KMS-11 (cell line): ENCODE data around the gene SNTG2.

ENCODE experiments used
- H2AFZ ChIP-seq: fragments of 200-600 bp; sonication (generic); 2 replicates; pipeline ENCODE4 v1.6.1; 2016; ENCODE audit warnings: antibody characterized with exemption, mixed run types, low read depth
- H3K27ac ChIP-seq: fragments of 200-600 bp; sonication (generic); 2 replicates; pipeline ENCODE4 v1.6.1; 2016; ENCODE audit warnings: mild to moderate bottlenecking, mixed run types
- H3K27me3 ChIP-seq: fragments of 200-600 bp; sonication (generic); 2 replicates; pipeline ENCODE4 v1.6.1; 2017; ENCODE audit warnings: mild to moderate bottlenecking, low read depth, mixed run types, moderate library complexity; ENCODE audit not compliant: insufficient read depth
- H3K36me3 ChIP-seq: fragments of 200-600 bp; sonication (generic); 2 replicates; pipeline ENCODE4 v1.6.1; 2017; ENCODE audit warnings: mild to moderate bottlenecking, mixed run types; ENCODE audit not compliant: insufficient read depth
- H3K4me1 ChIP-seq: fragments of 200-600 bp; sonication (generic); 2 replicates; pipeline ENCODE4 v1.6.1; 2016; ENCODE audit warnings: mild to moderate bottlenecking, low read depth, mixed run types; ENCODE audit not compliant: poor library complexity, severe bottlenecking
- H3K4me2 ChIP-seq: fragments of 200-600 bp; sonication (generic); 2 replicates; pipeline ENCODE4 v1.7.0; 2016; ENCODE audit warnings: mild to moderate bottlenecking, mixed run types
- H3K4me3 ChIP-seq: fragments of 200-600 bp; sonication (generic); IDR thresholded peaks from 2 replicates; pipeline ENCODE4 v1.6.1; 2017; ENCODE audit warnings: low read depth, low read length, mixed read lengths; ENCODE audit not compliant: insufficient read depth
- H3K79me2 ChIP-seq: fragments of 200-600 bp; sonication (generic); 2 replicates; pipeline ENCODE4 v1.6.1; 2016; ENCODE audit warnings: low read depth, mixed run types; ENCODE audit not compliant: insufficient read depth
- H3K9ac ChIP-seq: fragments of 200-600 bp; sonication (generic); 2 replicates; pipeline ENCODE4 v1.6.1; 2016; ENCODE audit warnings: mild to moderate bottlenecking, mixed run types
- H4K20me1 ChIP-seq: fragments of 200-600 bp; sonication (generic); 2 replicates; pipeline ENCODE4 v1.6.1; 2016; ENCODE audit warnings: mild to moderate bottlenecking, mixed run types; ENCODE audit not compliant: insufficient read depth
- TF ChIP-seq, protein P1 (sequence below): fragments of 200-600 bp; sonication (generic); conservative IDR thresholded peaks from 2 replicates; pipeline ENCODE4 v1.6.1; 2017; ENCODE audit warnings: low read depth, mild to moderate bottlenecking, antibody characterized with exemption, low read length, moderate library complexity, mixed read lengths

Gene SNTG2

DNA sequence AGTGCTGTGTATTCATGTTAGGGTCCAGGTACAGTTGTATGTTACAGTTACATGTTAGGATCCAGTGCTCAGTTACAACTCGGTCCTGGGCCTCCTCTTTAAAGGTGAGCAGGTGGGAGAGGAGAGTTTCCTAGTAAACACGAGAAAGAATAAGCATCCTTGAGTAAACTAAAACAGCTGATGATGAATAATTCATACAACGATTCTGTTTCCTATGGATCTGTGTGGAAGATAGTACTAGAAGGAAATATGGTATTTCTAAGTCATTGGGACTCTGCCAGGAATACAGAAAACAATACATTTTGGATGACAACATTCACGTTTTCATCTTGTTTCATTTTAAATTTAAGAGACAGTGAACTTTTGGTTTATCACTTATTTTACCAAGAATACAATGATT, 29.5 kb downstream of the SNTG2 start:
- H3K9ac ChIP-seq = no peak overlapping the region
- no peak overlapping the region for H3K27ac ChIP-seq
- peaks cover 6% of the 10 kb centered on the region for H3K4me1 ChIP-seq
- TF ChIP-seq, protein P1, sequence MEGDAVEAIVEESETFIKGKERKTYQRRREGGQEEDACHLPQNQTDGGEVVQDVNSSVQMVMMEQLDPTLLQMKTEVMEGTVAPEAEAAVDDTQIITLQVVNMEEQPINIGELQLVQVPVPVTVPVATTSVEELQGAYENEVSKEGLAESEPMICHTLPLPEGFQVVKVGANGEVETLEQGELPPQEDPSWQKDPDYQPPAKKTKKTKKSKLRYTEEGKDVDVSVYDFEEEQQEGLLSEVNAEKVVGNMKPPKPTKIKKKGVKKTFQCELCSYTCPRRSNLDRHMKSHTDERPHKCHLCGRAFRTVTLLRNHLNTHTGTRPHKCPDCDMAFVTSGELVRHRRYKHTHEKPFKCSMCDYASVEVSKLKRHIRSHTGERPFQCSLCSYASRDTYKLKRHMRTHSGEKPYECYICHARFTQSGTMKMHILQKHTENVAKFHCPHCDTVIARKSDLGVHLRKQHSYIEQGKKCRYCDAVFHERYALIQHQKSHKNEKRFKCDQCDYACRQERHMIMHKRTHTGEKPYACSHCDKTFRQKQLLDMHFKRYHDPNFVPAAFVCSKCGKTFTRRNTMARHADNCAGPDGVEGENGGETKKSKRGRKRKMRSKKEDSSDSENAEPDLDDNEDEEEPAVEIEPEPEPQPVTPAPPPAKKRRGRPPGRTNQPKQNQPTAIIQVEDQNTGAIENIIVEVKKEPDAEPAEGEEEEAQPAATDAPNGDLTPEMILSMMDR = no peak
- H3K4me2 ChIP-seq = no peak overlapping the region
- H2AFZ ChIP-seq = no peak overlapping the region
- no peaks in the 10 kb centered on the region for H3K79me2 ChIP-seq
- no peaks in the 10 kb centered on the region for H3K36me3 ChIP-seq
- no peak overlapping the region for H3K4me3 ChIP-seq
- H3K27me3 ChIP-seq = no peaks in the 10 kb centered on the region
- no peaks in the 10 kb centered on the region for H4K20me1 ChIP-seq

DNA sequence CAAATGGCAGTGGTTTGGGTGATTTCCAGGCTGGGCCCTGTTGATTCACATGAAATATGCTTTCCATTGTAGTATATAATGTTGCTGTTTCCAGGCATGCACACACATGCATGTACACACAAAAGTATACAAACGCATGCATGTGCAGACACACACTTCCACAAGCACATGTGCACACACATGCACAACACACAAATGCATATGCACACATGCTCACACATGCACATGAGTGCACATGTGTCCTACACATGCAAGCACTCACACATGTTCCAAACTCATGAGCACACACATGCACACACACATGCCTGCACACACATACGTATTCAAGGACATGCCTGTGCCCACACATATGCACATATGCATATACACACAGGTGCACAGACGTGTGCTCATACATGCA, 30.6 kb downstream of the SNTG2 start:
- no peaks in the 10 kb centered on the region for H3K79me2 ChIP-seq
- peaks cover 6% of the 10 kb centered on the region for H3K4me1 ChIP-seq

DNA sequence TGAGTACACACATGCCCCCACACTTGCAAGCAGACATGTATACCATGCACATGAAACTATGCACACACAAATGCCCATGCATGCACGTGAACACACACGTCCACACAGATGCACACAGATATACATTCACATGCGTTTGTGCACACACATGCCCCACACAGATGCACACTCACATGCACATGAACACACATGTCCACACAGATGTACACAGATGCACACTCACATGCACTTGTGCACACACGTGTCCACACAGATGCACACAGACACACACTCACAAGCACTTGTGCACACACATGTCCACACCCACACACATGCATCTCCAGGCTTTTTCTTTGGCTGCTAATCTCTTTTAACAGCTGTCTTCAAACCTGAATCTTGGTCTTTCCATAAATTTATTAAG, 31.1 kb downstream of the SNTG2 start:
- H3K27ac ChIP-seq = no peak overlapping the region
- no peak overlapping the region for H2AFZ ChIP-seq
- no peak overlapping the region for H3K9ac ChIP-seq
- H3K4me3 ChIP-seq = no peak overlapping the region
- H3K4me1 ChIP-seq = peaks cover 6% of the 10 kb centered on the region
- no peaks in the 10 kb centered on the region for H3K27me3 ChIP-seq
- H3K79me2 ChIP-seq = no peaks in the 10 kb centered on the region
- TF ChIP-seq, protein P1 = no peak
- no peaks in the 10 kb centered on the region for H4K20me1 ChIP-seq
- no peaks in the 10 kb centered on the region for H3K36me3 ChIP-seq
- no peak overlapping the region for H3K4me2 ChIP-seq

More for the DNA sequence above, 30.6 kb downstream of the SNTG2 start:
- H3K27ac ChIP-seq = no peak overlapping the region
- TF ChIP-seq, protein P1 = no peak
- H3K27me3 ChIP-seq = no peaks in the 10 kb centered on the region
- H2AFZ ChIP-seq = no peak overlapping the region
- H3K36me3 ChIP-seq = no peaks in the 10 kb centered on the region
- no peaks in the 10 kb centered on the region for H4K20me1 ChIP-seq
- H3K4me2 ChIP-seq = no peak overlapping the region
- no peak overlapping the region for H3K9ac ChIP-seq
- no peak overlapping the region for H3K4me3 ChIP-seq

DNA sequence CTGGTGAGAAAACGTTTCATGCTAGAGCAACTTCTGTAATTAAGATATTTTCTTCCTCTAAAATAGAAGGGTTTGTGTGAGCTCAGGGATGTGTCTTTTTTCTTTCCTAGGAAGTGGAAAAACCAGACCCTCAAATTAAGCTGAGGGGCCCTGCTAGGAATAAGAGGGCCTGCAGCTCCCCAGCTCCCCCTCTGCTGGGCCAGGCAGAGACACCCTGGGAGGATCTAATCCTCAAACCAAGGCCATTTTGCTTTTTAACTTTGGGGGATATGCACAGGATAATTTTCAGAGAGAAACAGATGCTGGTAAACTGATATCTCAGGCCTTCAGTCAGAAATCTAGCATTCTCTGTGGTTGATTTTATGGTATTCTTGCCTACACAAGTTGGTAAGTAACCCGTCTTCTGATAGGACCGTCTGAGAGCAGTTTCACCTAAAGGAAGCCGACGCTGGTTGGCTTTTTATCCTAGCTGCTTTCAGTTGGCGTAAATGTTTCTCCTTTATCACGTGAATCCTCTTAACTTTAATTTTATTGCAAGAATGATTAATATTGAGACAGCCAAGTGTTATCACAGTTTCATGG, 34.8 kb downstream of the SNTG2 start:
- no peaks in the 10 kb centered on the region for H3K79me2 ChIP-seq
- no peak overlapping the region for H2AFZ ChIP-seq
- H3K4me1 ChIP-seq = no peaks in the 10 kb centered on the region

More for the DNA sequence above, 34.8 kb downstream of the SNTG2 start:
- H3K27ac ChIP-seq = no peak overlapping the region
- H3K36me3 ChIP-seq = no peaks in the 10 kb centered on the region
- TF ChIP-seq, protein P1 = no peak
- H4K20me1 ChIP-seq = no peaks in the 10 kb centered on the region
- no peak overlapping the region for H3K4me3 ChIP-seq
- H3K4me2 ChIP-seq = no peak overlapping the region
- H3K27me3 ChIP-seq = no peaks in the 10 kb centered on the region
- no peak overlapping the region for H3K9ac ChIP-seq
